Measurements from ENCODE around the gene DYSF.
"Not testable (repeated sequence)": the region's sequence is repeated elsewhere in the genome, so short reads cannot be mapped to it uniquely, and the experiment has no call there.

The DYSF gene

GRCh38 chr2:71620116-71620515 lies 166.8 kb downstream of the DYSF start:
- no peak for DNase-seq

GRCh38 chr2:71620851-71621251 lies 167.5 kb downstream of the DYSF start:
- DNase-seq, result no peak

GRCh38 chr2:71629273-71629672 lies 175.9 kb downstream of the DYSF start:
- no peak for DNase-seq

GRCh38 chr2:71629771-71630453 lies 176.6 kb downstream of the DYSF start:
- DNase-seq, result no peak

- DNase-seq, result no peak
These were observed 177.3 kb downstream of the DYSF start for GRCh38 chr2:71630454-71631328.

GRCh38 chr2:71631411-71631931 lies 178.1 kb downstream of the DYSF start:
- DNase-seq, result no peak

GRCh38 chr2:71633086-71633485 lies 179.7 kb downstream of the DYSF start:
- no peak for DNase-seq

- DNase-seq, result no peak
These were observed 181.2 kb downstream of the DYSF start for GRCh38 chr2:71634567-71634966.

- DNase-seq, result no peak
These were observed 182.4 kb downstream of the DYSF start for GRCh38 chr2:71635798-71636197.

GRCh38 chr2:71637168-71637567 lies 183.8 kb downstream of the DYSF start:
- no peak for DNase-seq

GRCh38 chr2:71637736-71638135 lies 184.4 kb downstream of the DYSF start:
- DNase-seq, result no peak

GRCh38 chr2:71639735-71640134 lies 186.4 kb downstream of the DYSF start:
- DNase-seq, result no peak

- DNase-seq, result no peak
These were observed 187.1 kb downstream of the DYSF start for GRCh38 chr2:71640489-71640888.

GRCh38 chr2:71643674-71644357 lies 190.5 kb downstream of the DYSF start:
- DNase-seq, result no peak

GRCh38 chr2:71646028-71646427 lies 192.7 kb downstream of the DYSF start:
- DNase-seq, result no peak

- DNase-seq, result no peak
These were observed 194.0 kb downstream of the DYSF start for GRCh38 chr2:71647356-71647755.

- DNase-seq, result no peak
These were observed 202.1 kb downstream of the DYSF start for GRCh38 chr2:71655498-71655897.

GRCh38 chr2:71658256-71658655 lies 204.9 kb downstream of the DYSF start:
- not testable (repeated sequence) for DNase-seq

GRCh38 chr2:71658771-71659170 lies 205.4 kb downstream of the DYSF start:
- DNase-seq, result no peak

GRCh38 chr2:71659868-71660518 lies 206.6 kb downstream of the DYSF start:
- no peak for DNase-seq

- DNase-seq, result no peak
These were observed 208.4 kb downstream of the DYSF start for GRCh38 chr2:71661782-71662181.

GRCh38 chr2:71662665-71663394 lies 209.5 kb downstream of the DYSF start:
- no peak for DNase-seq
